Measurements from ENCODE around the gene SLC9A3. TPM values are rescaled to one million over a fixed set of nuclear protein-coding genes. Genes with fewer than 3 reads are reported as not detected.
"Not testable (repeated sequence)": the region's sequence is repeated elsewhere in the genome, so short reads cannot be mapped to it uniquely, and the experiment has no call there.

SLC9A3 gene
- total and polyA plus RNA-seq, 2 donors: 2.1 to 2.8 TPM

- DNase-seq (ENCODE audit: extremely low spot score): no peak
- H3K36me3 ChIP-seq (ENCODE audit: insufficient read depth): no peaks in the 10 kb centered on the region
- H3K27ac ChIP-seq (ENCODE audit: low read depth): no peak overlapping the region
- no peak overlapping the region for H3K4me3 ChIP-seq (ENCODE audit: low read depth, low read length)
- 91% methylated on average over 38 of the region's 38 CpGs for WGBS
- no peaks in the 10 kb centered on the region for H3K4me1 ChIP-seq (ENCODE audit: insufficient read depth)
Measured at GRCh38 chr5:494667-495255, 29.5 kb downstream of the SLC9A3 start.

GRCh38 chr5:493758-494157, 30.5 kb downstream of the SLC9A3 start:
- Histone ChIP-seq H3K4me3 (ENCODE audit: low read depth, low read length) (no peak overlapping the region), H3K4me1 (ENCODE audit: insufficient read depth) (no peaks in the 10 kb centered on the region), H3K36me3 (ENCODE audit: insufficient read depth) (no peaks in the 10 kb centered on the region), H3K27ac (ENCODE audit: low read depth) (no peak overlapping the region)
- 59% methylated on average over 13 of the region's 13 CpGs for WGBS
- no peak for DNase-seq (ENCODE audit: extremely low spot score)

GRCh38 chr5:493119-493701, 31.0 kb downstream of the SLC9A3 start:
- DNase-seq (ENCODE audit: extremely low spot score): no peak
- 36% methylated on average over 26 of the region's 26 CpGs for WGBS

GRCh38 chr5:492314-492893, 31.8 kb downstream of the SLC9A3 start:
- no peak overlapping the region for H3K27ac ChIP-seq (ENCODE audit: low read depth)
- H3K4me3 ChIP-seq (ENCODE audit: low read depth, low read length): no peak overlapping the region
- WGBS: 54% methylated on average over 18 of the region's 18 CpGs
- no peaks in the 10 kb centered on the region for H3K36me3 ChIP-seq (ENCODE audit: insufficient read depth)
- no peak for DNase-seq (ENCODE audit: extremely low spot score)
- H3K4me1 ChIP-seq (ENCODE audit: insufficient read depth): no peaks in the 10 kb centered on the region

More at GRCh38 chr5:493119-493701, 31.0 kb downstream of the SLC9A3 start:
- Histone ChIP-seq H3K27ac (ENCODE audit: low read depth) (no peak overlapping the region), H3K4me1 (ENCODE audit: insufficient read depth) (no peaks in the 10 kb centered on the region), H3K36me3 (ENCODE audit: insufficient read depth) (no peaks in the 10 kb centered on the region), H3K4me3 (ENCODE audit: low read depth, low read length) (no peak overlapping the region)

GRCh38 chr5:491856-492155, 32.4 kb downstream of the SLC9A3 start:
- no peak overlapping the region for H3K27ac ChIP-seq (ENCODE audit: low read depth)
- 88% methylated on average over 19 of the region's 19 CpGs for WGBS
- no peak overlapping the region for H3K4me3 ChIP-seq (ENCODE audit: low read depth, low read length)

GRCh38 chr5:491119-491855, 33.0 kb downstream of the SLC9A3 start:
- no peak overlapping the region for H3K4me3 ChIP-seq (ENCODE audit: low read depth, low read length)
- H3K4me1 ChIP-seq (ENCODE audit: insufficient read depth): no peaks in the 10 kb centered on the region
- WGBS: 93% methylated on average over 52 of the region's 52 CpGs
- no peak overlapping the region for H3K27ac ChIP-seq (ENCODE audit: low read depth)
- no peak for DNase-seq (ENCODE audit: extremely low spot score)
- H3K36me3 ChIP-seq (ENCODE audit: insufficient read depth): no peaks in the 10 kb centered on the region

More at GRCh38 chr5:491856-492155, 32.4 kb downstream of the SLC9A3 start:
- H3K36me3 ChIP-seq (ENCODE audit: insufficient read depth): no peaks in the 10 kb centered on the region
- no peaks in the 10 kb centered on the region for H3K4me1 ChIP-seq (ENCODE audit: insufficient read depth)
- no peak for DNase-seq (ENCODE audit: extremely low spot score)

- WGBS: 86% methylated on average over 48 of the region's 48 CpGs
- Histone ChIP-seq H3K36me3 (ENCODE audit: insufficient read depth) (no peaks in the 10 kb centered on the region), H3K4me3 (ENCODE audit: low read depth, low read length) (no peak overlapping the region), H3K4me1 (ENCODE audit: insufficient read depth) (no peaks in the 10 kb centered on the region), H3K27ac (ENCODE audit: low read depth) (no peak overlapping the region)
- no peak for DNase-seq (ENCODE audit: extremely low spot score)
Measured at GRCh38 chr5:490116-491106, 33.8 kb downstream of the SLC9A3 start.

GRCh38 chr5:489689-490080, 34.6 kb downstream of the SLC9A3 start:
- DNase-seq (ENCODE audit: extremely low spot score): no peak
- Histone ChIP-seq H3K36me3 (ENCODE audit: insufficient read depth) (no peaks in the 10 kb centered on the region), H3K4me1 (ENCODE audit: insufficient read depth) (no peaks in the 10 kb centered on the region), H3K27ac (ENCODE audit: low read depth) (no peak overlapping the region), H3K4me3 (ENCODE audit: low read depth, low read length) (no peak overlapping the region)
- WGBS: 63% methylated on average over 21 of the region's 21 CpGs

GRCh38 chr5:488744-489688, 35.2 kb downstream of the SLC9A3 start:
- no peak for DNase-seq (ENCODE audit: extremely low spot score)
- 56% methylated on average over 40 of the region's 40 CpGs for WGBS

GRCh38 chr5:488241-488640, 36.0 kb downstream of the SLC9A3 start:
- DNase-seq (ENCODE audit: extremely low spot score): no peak
- H3K36me3 ChIP-seq (ENCODE audit: insufficient read depth): no peaks in the 10 kb centered on the region
- H3K27ac ChIP-seq (ENCODE audit: low read depth): no peak overlapping the region
- WGBS: 92% methylated on average over 33 of the region's 33 CpGs
- H3K4me3 ChIP-seq (ENCODE audit: low read depth, low read length): no peak overlapping the region
- H3K4me1 ChIP-seq (ENCODE audit: insufficient read depth): no peaks in the 10 kb centered on the region

More at GRCh38 chr5:488744-489688, 35.2 kb downstream of the SLC9A3 start:
- Histone ChIP-seq H3K4me1 (ENCODE audit: insufficient read depth) (no peaks in the 10 kb centered on the region), H3K27ac (ENCODE audit: low read depth) (no peak overlapping the region), H3K36me3 (ENCODE audit: insufficient read depth) (no peaks in the 10 kb centered on the region), H3K4me3 (ENCODE audit: low read depth, low read length) (no peak overlapping the region)

- DNase-seq (ENCODE audit: extremely low spot score); H3K4me3 ChIP-seq (ENCODE audit: low read depth, low read length); H3K4me1 ChIP-seq (ENCODE audit: insufficient read depth); H3K27ac ChIP-seq (ENCODE audit: low read depth); H3K36me3 ChIP-seq (ENCODE audit: insufficient read depth): not testable (repeated sequence)
- 95% methylated on average over 18 of the region's 22 CpGs for WGBS
Measured at GRCh38 chr5:486597-486996, 37.7 kb downstream of the SLC9A3 start.

- WGBS: 51% methylated on average over 23 of the region's 23 CpGs
- Histone ChIP-seq H3K4me3 (ENCODE audit: low read depth, low read length) (no peak overlapping the region), H3K27ac (ENCODE audit: low read depth) (no peak overlapping the region)
Measured at GRCh38 chr5:485946-486491, 38.2 kb downstream of the SLC9A3 start.

More at GRCh38 chr5:485946-486491, 38.2 kb downstream of the SLC9A3 start:
- Histone ChIP-seq H3K36me3 (ENCODE audit: insufficient read depth) (no peaks in the 10 kb centered on the region), H3K4me1 (ENCODE audit: insufficient read depth) (no peaks in the 10 kb centered on the region)
- DNase-seq (ENCODE audit: extremely low spot score): no peak
